GM19099 (cell line): ENCODE measurements around the gene RHOF.

Experiments
- POLR2A ChIP-seq: IDR thresholded peaks from 3 replicates; pipeline ENCODE4 v1.6.1; 2011; ENCODE audit warnings: low read depth; ENCODE audit not compliant: insufficient read length; ENCODE audit errors: extremely low read depth

RHOF gene

GRCh38 chr12:121826318-121827150 lies 33.0 kb upstream of the RHOF start:
- no peak for TF ChIP-seq POLR2A

GRCh38 chr12:121825041-121825523 lies 31.6 kb upstream of the RHOF start:
- TF ChIP-seq POLR2A: no peak

GRCh38 chr12:121823727-121824115 lies 30.2 kb upstream of the RHOF start:
- no peak for TF ChIP-seq POLR2A

- no peak for TF ChIP-seq POLR2A
These were observed 29.7 kb upstream of the RHOF start for GRCh38 chr12:121823101-121823726.

- TF ChIP-seq POLR2A: no peak
These were observed 29.1 kb upstream of the RHOF start for GRCh38 chr12:121822393-121823100.

- TF ChIP-seq POLR2A: no peak
These were observed 26.6 kb upstream of the RHOF start for GRCh38 chr12:121820056-121820455.

- no peak for TF ChIP-seq POLR2A
These were observed 25.9 kb upstream of the RHOF start for GRCh38 chr12:121819212-121819949.

- no peak for TF ChIP-seq POLR2A
These were observed 24.2 kb upstream of the RHOF start for GRCh38 chr12:121817648-121818043.

GRCh38 chr12:121816925-121817647 lies 23.6 kb upstream of the RHOF start:
- no peak for TF ChIP-seq POLR2A

- no peak for TF ChIP-seq POLR2A
These were observed 21.8 kb upstream of the RHOF start for GRCh38 chr12:121815263-121815662.

GRCh38 chr12:121814429-121815119 lies 21.1 kb upstream of the RHOF start:
- TF ChIP-seq POLR2A: no peak

- TF ChIP-seq POLR2A: no peak
These were observed 20.5 kb upstream of the RHOF start for GRCh38 chr12:121813951-121814350.
